ENCODE data around the gene FNDC3B.

Gene FNDC3B

GRCh38 chr3:172444821-172445220 lies 405.4 kb downstream of the FNDC3B start:
- DNase-seq: no peak

- no peak for DNase-seq
These were observed 406.8 kb downstream of the FNDC3B start for GRCh38 chr3:172446198-172446597.

GRCh38 chr3:172447611-172448579 lies 408.5 kb downstream of the FNDC3B start, which contains the start of gene GHSR:
Gene GHSR, minus strand, starts transcription at chr3:172448456. Its CDS starts 43 bp downstream, at chr3:172448413.
- no peak for DNase-seq

GRCh38 chr3:172448661-172449465 lies 409.5 kb downstream of the FNDC3B start:
- DNase-seq: no peak

- DNase-seq: no peak
These were observed 410.2 kb downstream of the FNDC3B start for GRCh38 chr3:172449466-172450149.

Measured in NCI-H345 (cell line).